K562 (cell line): ENCODE results near the gene ZDHHC24. TPM values are rescaled to one million over a fixed set of nuclear protein-coding genes. Genes with fewer than 3 reads are reported as not detected.

ENCODE experiments used
- ATAC-seq: fragments of 200-7000 bp; cut with Tn5 transposase; 3 replicates; pipeline ENCODE4 v1.9.1; 2020; ENCODE audit warnings: moderate library complexity
- BruUV-seq: library from RNA; stranded (reverse); fragments of 400-500 nt; replicated peaks from 2 replicates; lab custom pipeline; 2021; lab: Mats Ljungman, UMichigan
- CTCF ChIA-PET: fragments of 300-600 bp; formaldehyde crosslinking; extraction: SDS; loops from one replicate; lab custom pipeline; 2021; ENCODE audit warnings: low intra/inter-chr PET ratio; lab: Yijun Ruan, JAX
- POLR2A ChIA-PET: fragments of 300-600, 350-650 bp; sonication (Branson Sonifier 250); formaldehyde crosslinking; extraction: SDS; loops from one replicate; lab custom pipeline; 2021; ENCODE audit warnings: antibody characterized with exemption, inconsistent platforms; lab: Yijun Ruan, JAX
- DNase-seq, 4 experiments: peaks; one replicate each; pipeline versions ENCODE4 v3.0.0 to v3.0.0-alpha.2; 2011 to 2018; ENCODE audit warnings: low spot score in 3 of 4, mixed read lengths in 3 of 4; ENCODE audit errors: extremely low read depth in 1 of 4
- FAIRE-seq: peaks from 2 replicates; lab custom pipeline; 2011; peaks lifted over from hg19 to GRCh38; lab: Jason Lieb, UNC
- H2AFZ ChIP-seq: 2 replicates; pipeline ENCODE4 v1.6.0; 2011; ENCODE audit warnings: low read depth, low read length, control low read depth, inconsistent platforms
- H3K27ac ChIP-seq: fragments of 200-600 bp; 3 replicates; pipeline ENCODE4 v1.8.0; 2011; ENCODE audit warnings: low read depth, mild to moderate bottlenecking, control low read depth, inconsistent platforms, low read length, moderate library complexity, mixed read lengths; ENCODE audit errors: extremely low read depth
- H3K27me3 ChIP-seq, 2 experiments: fragments of 300-600 bp in 1 of 2; 2 replicates in 1 of 2; 3 replicates in 1 of 2; pipeline versions ENCODE4 v1.6.0 to v1.8.0; 2011; ENCODE audit warnings: inconsistent platforms in 2 of 2, low read length in 2 of 2, mild to moderate bottlenecking in 1 of 2, mixed read lengths in 1 of 2, moderate library complexity in 1 of 2; ENCODE audit not compliant: control insufficient read depth in 2 of 2, insufficient read depth in 2 of 2
- H3K36me3 ChIP-seq: fragments of 300-600 bp; 3 replicates; pipeline ENCODE4 v1.8.0; 2011; ENCODE audit warnings: mild to moderate bottlenecking, low read length, inconsistent platforms; ENCODE audit not compliant: control insufficient read depth, insufficient read depth
- H3K4me1 ChIP-seq, 2 experiments: fragments of 200-600 bp in 1 of 2; replicated peaks in 1 of 2; 2 replicates in 1 of 2; 3 replicates in 1 of 2; pipeline versions ENCODE4 v1.5.1 to v1.8.0; 2011; ENCODE audit warnings: inconsistent platforms in 2 of 2, low read length in 2 of 2, mild to moderate bottlenecking in 1 of 2, mixed read lengths in 1 of 2, moderate library complexity in 1 of 2; ENCODE audit not compliant: control insufficient read depth in 2 of 2, insufficient read depth in 2 of 2
- H3K4me2 ChIP-seq: 2 replicates; pipeline ENCODE4 v1.6.1; 2011; ENCODE audit warnings: low read length, control low read depth, inconsistent platforms, mixed read lengths; ENCODE audit not compliant: insufficient read depth
- H3K4me3 ChIP-seq: fragments of 200-600 bp; sonication (generic), shearing (Covaris generic); 2 replicates; pipeline ENCODE4 v1.5.1; 2016; ENCODE audit warnings: control low read depth, inconsistent platforms
- H3K79me2 ChIP-seq: fragments of 200-600 bp; 3 replicates; pipeline ENCODE4 v1.8.0; 2011; ENCODE audit warnings: low read length, inconsistent platforms; ENCODE audit not compliant: control insufficient read depth, insufficient read depth
- H3K9ac ChIP-seq, 2 experiments: 2 replicates each; pipeline versions ENCODE4 v1.6.0 to v1.6.1; 2011; ENCODE audit warnings: low read depth in 2 of 2, low read length in 2 of 2, control low read depth in 1 of 2, inconsistent platforms in 1 of 2, mild to moderate bottlenecking in 1 of 2, mixed read lengths in 1 of 2; ENCODE audit not compliant: insufficient read depth in 1 of 2
- H3K9me1 ChIP-seq: one replicate; pipeline ENCODE4 v1.6.0; 2011; ENCODE audit warnings: inconsistent platforms, mild to moderate bottlenecking, low read length, moderate library complexity; ENCODE audit not compliant: control insufficient read depth, insufficient read depth
- H3K9me3 ChIP-seq: replicated peaks from 2 replicates; pipeline ENCODE4 v1.5.1; 2011; ENCODE audit warnings: low read depth, low read length, inconsistent platforms; ENCODE audit not compliant: control insufficient read depth, insufficient read depth
- H4K20me1 ChIP-seq: replicated peaks from 2 replicates; pipeline ENCODE4 v1.6.1; 2011; ENCODE audit warnings: low read length, inconsistent platforms, mixed read lengths; ENCODE audit not compliant: control insufficient read depth, insufficient read depth
- BRD4 ChIP-seq: fragments of 200-600 bp; sonication (generic); IDR thresholded peaks from 2 replicates; pipeline ENCODE4 v1.6.1; 2017; ENCODE audit warnings: inconsistent platforms
- BRF1 ChIP-seq: IDR thresholded peaks from 3 replicates; pipeline ENCODE4 v1.6.1; 2011; ENCODE audit warnings: borderline replicate concordance, mild to moderate bottlenecking; ENCODE audit not compliant: insufficient read length; ENCODE audit errors: extremely low read depth
- CHD2 ChIP-seq: IDR thresholded peaks from 2 replicates; pipeline ENCODE4 v1.6.1; 2011; ENCODE audit warnings: low read depth, low read length
- DACH1 ChIP-seq: fragments of 450-650 bp; IDR thresholded peaks from 2 replicates; pipeline ENCODE4 v1.6.1; 2018; ENCODE audit not compliant: partially characterized antibody
- KDM4B ChIP-seq, 2 experiments: fragments of 450-650 bp in 1 of 2; sonication (generic) in 1 of 2; IDR thresholded peaks; 2 replicates each; pipeline ENCODE4 v1.6.1; 2016 to 2017; ENCODE audit warnings: borderline replicate concordance in 2 of 2, antibody characterized with exemption in 1 of 2, low read depth in 1 of 2, mild to moderate bottlenecking in 1 of 2
- PTBP1 ChIP-seq: fragments of 200-400 bp; formaldehyde crosslinking; IDR thresholded peaks from 2 replicates; pipeline ENCODE4 v1.6.1; 2017; ENCODE audit warnings: low read depth, low read length
- SAFB ChIP-seq: fragments of 200-400 bp; formaldehyde crosslinking; IDR thresholded peaks from 2 replicates; pipeline ENCODE4 v1.6.1; 2017; ENCODE audit warnings: low read depth, low read length, borderline replicate concordance
- SIRT6 ChIP-seq: IDR thresholded peaks from one replicate; pipeline ENCODE4 v1.6.1; 2012; ENCODE audit warnings: low read depth, mild to moderate bottlenecking, control low read depth, inconsistent platforms, low read length, moderate library complexity
- TCF3 ChIP-seq: sonication (generic); formaldehyde crosslinking; IDR thresholded peaks from 2 replicates; pipeline ENCODE4 v1.4.0; 2020; ENCODE audit warnings: mild to moderate bottlenecking, missing genetic modification reagents
- ZKSCAN8 ChIP-seq: fragments of 200-800 bp; sonication (Bioruptor generic); IDR thresholded peaks from 2 replicates; pipeline ENCODE4 v1.6.1; 2016; ENCODE audit warnings: missing genetic modification characterization, missing compliant biosample characterization
- ZNF785 ChIP-seq: fragments of 250-450 bp; sonication (Bioruptor Pico); IDR thresholded peaks from 2 replicates; pipeline ENCODE4 v1.4.0; 2020; ENCODE audit warnings: mild to moderate bottlenecking
- WGBS: fragments of 100-300 bp; shearing (Covaris generic); methylation state at CpG from one replicate; pipeline ENCODE4 v1.1.6; 2016; ENCODE audit warnings: low coverage, mixed read lengths; ENCODE audit not compliant: insufficient coverage; ENCODE audit errors: missing lambda C conversion rate; 5-methylcytosine and 5-hydroxymethylcytosine counted together
- in situ Hi-C: fragments of 300-500 bp; cut with MboI; formaldehyde crosslinking; loops from 4 replicates; pipeline ENCODE4 v1.15.0; 2018; ENCODE audit warnings: inconsistent platforms, mixed read lengths
- intact Hi-C: fragments of 100-400 bp; cut with micrococcal nuclease; formaldehyde crosslinking; loops from 2 replicates; pipeline ENCODE4 v1.14.2; 2022
- polyA plus RNA-seq, 8 experiments: library from polyadenylated mRNA; depleted of rRNA in 4 of 8; stranded (reverse) in 5 of 8; unstranded in 3 of 8; fragments of >200 nt; fragmentation: Nextera tagmentation in 2 of 8; fragmentation: Illumina TruSeq in 1 of 8; extraction: Ambion mirVana in 2 of 8; extraction: Trizol in 1 of 8; gene quantifications; 2 replicates each; pipeline versions ENCODE4 v1.2.1 to v1.2.3, GENCODE V29; 2011 to 2014; ENCODE audit warnings: inconsistent platforms in 1 of 8, missing spikeins in 1 of 8
- total RNA-seq, 7 experiments: library from RNA; depleted of rRNA in 6 of 7; stranded (reverse); fragments of >200 nt in 6 of 7; fragmentation: Illumina TruSeq in 2 of 7; extraction: Trizol in 2 of 7; gene quantifications; 2 replicates each; pipeline versions ENCODE4 v1.2.1 to v1.2.3, GENCODE V29; 2011 to 2021; ENCODE audit warnings: low replicate concordance in 1 of 7
- TF ChIP-seq, protein P1 (sequence below): fragments of 450-650 bp; IDR thresholded peaks from 2 replicates; pipeline ENCODE4 v1.6.1; 2017; ENCODE audit warnings: antibody characterized with exemption, mild to moderate bottlenecking

The ZDHHC24 gene
- total and polyA plus RNA-seq, 9 of the 15 experiments (the other 6 are each of a cell fraction or from before 2014, with no cell fraction given) = 0.45 to 11.2 (median 2.7) TPM

DNA sequence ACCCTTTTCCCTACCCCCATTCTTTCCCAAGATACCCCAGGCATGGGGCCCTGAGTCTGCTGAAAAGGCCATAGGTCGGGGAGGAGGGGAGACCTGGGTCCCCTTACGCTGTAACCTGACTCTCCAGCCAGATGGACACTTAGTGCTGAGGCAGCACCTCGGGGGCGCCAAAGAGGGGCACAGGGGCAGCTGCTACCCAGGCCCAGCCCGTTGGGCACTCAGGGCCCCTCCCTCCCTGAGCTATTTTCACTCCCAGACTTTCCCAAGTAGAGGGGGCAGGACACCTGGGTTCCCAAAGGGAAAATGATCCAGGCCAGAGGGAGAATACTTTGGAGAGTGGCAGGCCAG, 1.8 kb upstream of the ZDHHC24 start:
- ATAC-seq (no peak), DNase-seq (no peak), FAIRE-seq (no peak)
- Histone ChIP-seq H3K4me2 (no peak overlapping the region), H3K27ac (no peak overlapping the region), H4K20me1 (no peaks in the 10 kb centered on the region), H3K4me1 (peaks cover 0 to 38% of the 10 kb centered on the region in 2 experiments; a peak in 4 of 5 replicates), H3K36me3 (peaks cover 5% of the 10 kb centered on the region; the same call in 1 of the 3 replicates), H3K9me3 (no peaks in the 10 kb centered on the region), H3K27me3 (peaks cover 0 to 4% of the 10 kb centered on the region in 2 experiments; a peak in 1 of 5 replicates), H3K9me1 (no peaks in the 10 kb centered on the region), H3K79me2 (peaks cover 6% of the 10 kb centered on the region; the same call in 1 of the 3 replicates), H3K4me3 (no peak overlapping the region), H2AFZ (no peak overlapping the region), H3K9ac (no peak overlapping the region)
- intact Hi-C loops = no loop called here
- TF ChIP-seq BRF1 (no peak), KDM4B (IDR thresholded peaks at IDR 0.05; ENCODE audit: borderline replicate concordance in 2 of 2, low read depth in 1 of 2) (no peak), PTBP1 (no peak), SAFB (no peak), SIRT6 (no peak), ZKSCAN8 (CRISPR knock-in tag) (no peak), DACH1 (no peak), TCF3 (CRISPR knock-in tag) (no peak), BRD4 (no peak), CHD2 (no peak), ZNF785 (no peak)
- TF ChIP-seq, protein P1, sequence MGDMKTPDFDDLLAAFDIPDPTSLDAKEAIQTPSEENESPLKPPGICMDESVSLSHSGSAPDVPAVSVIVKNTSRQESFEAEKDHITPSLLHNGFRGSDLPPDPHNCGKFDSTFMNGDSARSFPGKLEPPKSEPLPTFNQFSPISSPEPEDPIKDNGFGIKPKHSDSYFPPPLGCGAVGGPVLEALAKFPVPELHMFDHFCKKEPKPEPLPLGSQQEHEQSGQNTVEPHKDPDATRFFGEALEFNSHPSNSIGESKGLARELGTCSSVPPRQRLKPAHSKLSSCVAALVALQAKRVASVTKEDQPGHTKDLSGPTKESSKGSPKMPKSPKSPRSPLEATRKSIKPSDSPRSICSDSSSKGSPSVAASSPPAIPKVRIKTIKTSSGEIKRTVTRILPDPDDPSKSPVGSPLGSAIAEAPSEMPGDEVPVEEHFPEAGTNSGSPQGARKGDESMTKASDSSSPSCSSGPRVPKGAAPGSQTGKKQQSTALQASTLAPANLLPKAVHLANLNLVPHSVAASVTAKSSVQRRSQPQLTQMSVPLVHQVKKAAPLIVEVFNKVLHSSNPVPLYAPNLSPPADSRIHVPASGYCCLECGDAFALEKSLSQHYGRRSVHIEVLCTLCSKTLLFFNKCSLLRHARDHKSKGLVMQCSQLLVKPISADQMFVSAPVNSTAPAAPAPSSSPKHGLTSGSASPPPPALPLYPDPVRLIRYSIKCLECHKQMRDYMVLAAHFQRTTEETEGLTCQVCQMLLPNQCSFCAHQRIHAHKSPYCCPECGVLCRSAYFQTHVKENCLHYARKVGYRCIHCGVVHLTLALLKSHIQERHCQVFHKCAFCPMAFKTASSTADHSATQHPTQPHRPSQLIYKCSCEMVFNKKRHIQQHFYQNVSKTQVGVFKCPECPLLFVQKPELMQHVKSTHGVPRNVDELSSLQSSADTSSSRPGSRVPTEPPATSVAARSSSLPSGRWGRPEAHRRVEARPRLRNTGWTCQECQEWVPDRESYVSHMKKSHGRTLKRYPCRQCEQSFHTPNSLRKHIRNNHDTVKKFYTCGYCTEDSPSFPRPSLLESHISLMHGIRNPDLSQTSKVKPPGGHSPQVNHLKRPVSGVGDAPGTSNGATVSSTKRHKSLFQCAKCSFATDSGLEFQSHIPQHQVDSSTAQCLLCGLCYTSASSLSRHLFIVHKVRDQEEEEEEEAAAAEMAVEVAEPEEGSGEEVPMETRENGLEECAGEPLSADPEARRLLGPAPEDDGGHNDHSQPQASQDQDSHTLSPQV = no peak
- POLR2A ChIA-PET = interaction anchor here (0.6 to 0.8 kb wide), 2 partner anchors 20 to 117 kb away, joined by 3 to 4 read pairs; no protein-coding TSS in a partner anchor
- 0% methylated on average over 4 of the region's 5 CpGs for WGBS
- in situ Hi-C loops = no loop called here
- CTCF ChIA-PET = no interaction called here
- BruUV-seq = no TSS peak
